Left ventricle myocardium inferior (tissue), 1 donor: Measurements from ENCODE around the gene CHST10. TPM values are rescaled to one million over a fixed set of nuclear protein-coding genes. Genes with fewer than 3 reads are reported as not detected.
A peak's percentile ranks its signal among the peaks of the same experiment; 100 is the strongest.

Experiments used
- DNase-seq: peaks from one replicate; pipeline ENCODE4 v3.0.0-alpha.2; 2020
- H3K27ac ChIP-seq: fragments of 200-600 bp; replicated peaks from 2 replicates; pipeline ENCODE4 v1.8.0; 2021
- H3K27me3 ChIP-seq: fragments of 200-600 bp; 2 replicates; pipeline ENCODE4 v1.8.0; 2021; ENCODE audit warnings: low read depth
- H3K36me3 ChIP-seq: fragments of 200-600 bp; 2 replicates; pipeline ENCODE4 v1.8.0; 2021
- H3K4me1 ChIP-seq: fragments of 200-600 bp; 2 replicates; pipeline ENCODE4 v1.8.0; 2021
- H3K4me3 ChIP-seq: fragments of 200-600 bp; 2 replicates; pipeline ENCODE4 v1.8.0; 2021; ENCODE audit warnings: mild to moderate bottlenecking, moderate library complexity
- H3K9me3 ChIP-seq: fragments of 200-600 bp; replicated peaks from 2 replicates; pipeline ENCODE4 v1.8.0; 2021
- CTCF ChIP-seq: fragments of 200-600 bp; IDR thresholded peaks from 2 replicates; pipeline ENCODE4 v1.8.0; 2021; ENCODE audit warnings: antibody characterized with exemption, mild to moderate bottlenecking, borderline replicate concordance
- intact Hi-C: fragments of 100-400 bp; cut with micrococcal nuclease; formaldehyde crosslinking; loops from one replicate; pipeline ENCODE4 v1.11.0; 2022
- total RNA-seq: library from RNA; stranded (reverse); fragmentation: NEBNext Ultra II Directional; extraction: Animal tissue kit (Norgen Biotek cat#: 25700); gene quantifications from one replicate; pipeline ENCODE4 v1.2.1, GENCODE V29; 2021
- donor health status: DM: no; HTN: yes; CAD: no; lungs with severe emphysema.

Gene CHST10
- total RNA-seq, 1 donor from 2014 or later, result 11.6 TPM

GRCh38 chr2:100422320-100423055, 5.0 kb upstream of the CHST10 start:
- intact Hi-C loops, result no loop called here
- H3K36me3 ChIP-seq, result no peaks in the 10 kb centered on the region
- peaks cover 5% of the 10 kb centered on the region for H3K4me1 ChIP-seq
- H3K9me3 ChIP-seq, result no peaks in the 10 kb centered on the region
- H3K4me3 ChIP-seq, result no peak overlapping the region
- TF ChIP-seq CTCF, result peak; percentile 67
- DNase-seq, result no peak
- H3K27me3 ChIP-seq, result no peaks in the 10 kb centered on the region
- H3K27ac ChIP-seq, result no peak overlapping the region

GRCh38 chr2:100419915-100420314, 2.4 kb upstream of the CHST10 start:
- no peaks in the 10 kb centered on the region for H3K36me3 ChIP-seq
- H3K4me3 ChIP-seq, result no peak overlapping the region
- TF ChIP-seq CTCF, result no peak
- H3K4me1 ChIP-seq, result peaks cover 27% of the 10 kb centered on the region
- DNase-seq, result no peak
- no peaks in the 10 kb centered on the region for H3K27me3 ChIP-seq
- H3K27ac ChIP-seq, result no peak overlapping the region
- H3K9me3 ChIP-seq, result no peaks in the 10 kb centered on the region
- intact Hi-C loops, result no loop called here

GRCh38 chr2:100418406-100418962, 1.0 kb upstream of the CHST10 start:
- no peaks in the 10 kb centered on the region for H3K27me3 ChIP-seq
- H3K4me1 ChIP-seq, result peaks cover 39% of the 10 kb centered on the region
- no peak overlapping the region for H3K4me3 ChIP-seq
- H3K36me3 ChIP-seq, result peaks cover 7% of the 10 kb centered on the region
- H3K9me3 ChIP-seq, result no peaks in the 10 kb centered on the region
- DNase-seq, result no peak
- H3K27ac ChIP-seq, result peak overlapping the region; percentile 84
- no peak for TF ChIP-seq CTCF
- intact Hi-C loops, result no loop called here

- H3K9me3 ChIP-seq, result no peaks in the 10 kb centered on the region
- H3K4me1 ChIP-seq, result peaks cover 39% of the 10 kb centered on the region
- peaks cover 7% of the 10 kb centered on the region for H3K36me3 ChIP-seq
- H3K27me3 ChIP-seq, result no peaks in the 10 kb centered on the region
- H3K27ac ChIP-seq, result peak overlapping the region; percentile 84
- peak overlapping the region; percentile 81 for H3K4me3 ChIP-seq
- no peak for DNase-seq
- intact Hi-C loops, result no loop called here
- TF ChIP-seq CTCF, result no peak
Measured at GRCh38 chr2:100417711-100418124, 250 bp upstream of the CHST10 start.

GRCh38 chr2:100416397-100416934, 1.0 kb downstream of the CHST10 start:
- Histone ChIP-seq H3K9me3 (no peaks in the 10 kb centered on the region), H3K27me3 (no peaks in the 10 kb centered on the region), H3K4me3 (peak overlapping the region; percentile 81), H3K36me3 (peaks cover 7% of the 10 kb centered on the region), H3K4me1 (peaks cover 45% of the 10 kb centered on the region), H3K27ac (peak overlapping the region; percentile 84)
- no peak for TF ChIP-seq CTCF
- DNase-seq, result no peak
- intact Hi-C loops, result no loop called here
